ENCODE results near the gene THRAP3. TPM values are rescaled to one million over a fixed set of nuclear protein-coding genes. Genes with fewer than 3 reads are reported as not detected.

Gene THRAP3
- total RNA-seq, 1 experiment from 2014 or later, result 143 TPM

- intact Hi-C loops (cut with micrococcal nuclease; ENCODE audit: unreplicated experiment), result no loop called here
- Histone ChIP-seq H3K36me3 (ENCODE audit: low read depth) (peaks cover 11% of the 10 kb centered on the region), H3K9me3 (ENCODE audit: insufficient read depth, low read depth) (no peaks in the 10 kb centered on the region), H3K4me3 (no peak overlapping the region), H3K79me2 (ENCODE audit: low read depth) (peaks cover 42% of the 10 kb centered on the region), H3K4me1 (replicated peaks; ENCODE audit: insufficient read depth) (no peaks in the 10 kb centered on the region), H3K27me3 (ENCODE audit: insufficient read depth, low read depth) (no peaks in the 10 kb centered on the region), H3F3A (ENCODE audit: insufficient read depth, low read depth) (peaks cover 58% of the 10 kb centered on the region), H2AFZ (no peak overlapping the region), H3K9me2 (ENCODE audit: insufficient read depth) (no peaks in the 10 kb centered on the region), H3K27ac (peak overlapping the region; percentile 31; the same call in 1 of the 2 replicates), H4K20me1 (ENCODE audit: insufficient read depth) (peaks cover 10% of the 10 kb centered on the region; the same call in 1 of the 2 replicates), H3K4me2 (no peak overlapping the region)
- DNase-seq, result no peak
- POLR2A ChIA-PET (ENCODE audit: unreplicated experiment), result no interaction called here
- no TSS peak for BruUV-seq (replicated peaks)
- CTCF ChIA-PET, result interaction anchor here (0.6 to 0.8 kb wide), 2 partner anchors 92 to 1592 kb away, joined by 3 read pairs; no protein-coding TSS in a partner anchor
- TF ChIP-seq CTCF (conservative IDR thresholded peaks at IDR 0.05) (no peak), EZH2 (IDR thresholded peaks at IDR 0.05; ENCODE audit: low read depth) (no peak)
Measured at GRCh38 chr1:36279789-36280296, 55.6 kb downstream of the THRAP3 start.

GRCh38 chr1:36284061-36284460 lies 59.8 kb downstream of the THRAP3 start:
- H3K79me2 ChIP-seq (ENCODE audit: low read depth), result peaks cover 55% of the 10 kb centered on the region
- CTCF ChIA-PET, result interaction anchor here (0.5 to 1.2 kb wide), 3 partner anchors 9 to 184 kb away, joined by 3 read pairs; no protein-coding TSS in a partner anchor
- no TSS peak for BruUV-seq (replicated peaks)
- no peaks in the 10 kb centered on the region for H3K4me1 ChIP-seq (replicated peaks; ENCODE audit: insufficient read depth)
- peak overlapping the region; percentile 35 for H3K27ac ChIP-seq
- POLR2A ChIA-PET (ENCODE audit: unreplicated experiment), result no interaction called here
- H3F3A ChIP-seq (ENCODE audit: insufficient read depth, low read depth), result peaks cover 54% of the 10 kb centered on the region
- H4K20me1 ChIP-seq (ENCODE audit: insufficient read depth), result peaks cover 11% of the 10 kb centered on the region; the same call in 1 of the 2 replicates
- DNase-seq, result no peak
- H3K36me3 ChIP-seq (ENCODE audit: low read depth), result peaks cover 30% of the 10 kb centered on the region
- intact Hi-C loops (cut with micrococcal nuclease; ENCODE audit: unreplicated experiment), result loop anchor here (2.0 kb wide), 1 partner anchor 59 kb away; the partner anchor contains the start of gene THRAP3
- H3K9me2 ChIP-seq (ENCODE audit: insufficient read depth), result no peaks in the 10 kb centered on the region
- H3K4me2 ChIP-seq, result no peak overlapping the region
- TF ChIP-seq CTCF (conservative IDR thresholded peaks at IDR 0.05), result no peak
- no peak for TF ChIP-seq EZH2 (IDR thresholded peaks at IDR 0.05; ENCODE audit: low read depth)
- no peak overlapping the region for H2AFZ ChIP-seq
- H3K27me3 ChIP-seq (ENCODE audit: insufficient read depth, low read depth), result no peaks in the 10 kb centered on the region
- H3K9me3 ChIP-seq (ENCODE audit: insufficient read depth, low read depth), result no peaks in the 10 kb centered on the region
- no peak overlapping the region for H3K4me3 ChIP-seq

GRCh38 chr1:36284517-36284916 lies 60.3 kb downstream of the THRAP3 start:
- no peaks in the 10 kb centered on the region for H3K27me3 ChIP-seq (ENCODE audit: insufficient read depth, low read depth)
- no peak overlapping the region for H2AFZ ChIP-seq
- intact Hi-C loops (cut with micrococcal nuclease; ENCODE audit: unreplicated experiment), result loop anchor here (2.0 kb wide), 1 partner anchor 60 kb away; the partner anchor contains the start of gene THRAP3
- no peaks in the 10 kb centered on the region for H3K4me1 ChIP-seq (replicated peaks; ENCODE audit: insufficient read depth)
- no peaks in the 10 kb centered on the region for H3K9me2 ChIP-seq (ENCODE audit: insufficient read depth)
- H3K4me3 ChIP-seq, result no peak overlapping the region
- POLR2A ChIA-PET (ENCODE audit: unreplicated experiment), result no interaction called here
- H3K9me3 ChIP-seq (ENCODE audit: insufficient read depth, low read depth), result no peaks in the 10 kb centered on the region
- no peak for DNase-seq
- H4K20me1 ChIP-seq (ENCODE audit: insufficient read depth), result peaks cover 9% of the 10 kb centered on the region; the same call in 1 of the 2 replicates
- peaks cover 50% of the 10 kb centered on the region for H3F3A ChIP-seq (ENCODE audit: insufficient read depth, low read depth)
- peaks cover 51% of the 10 kb centered on the region for H3K79me2 ChIP-seq (ENCODE audit: low read depth)
- no peak overlapping the region for H3K4me2 ChIP-seq
- no peak for TF ChIP-seq CTCF (conservative IDR thresholded peaks at IDR 0.05)
- TF ChIP-seq EZH2 (IDR thresholded peaks at IDR 0.05; ENCODE audit: low read depth), result no peak
- peaks cover 34% of the 10 kb centered on the region for H3K36me3 ChIP-seq (ENCODE audit: low read depth)
- CTCF ChIA-PET, result interaction anchor here (0.5 to 1.7 kb wide), 2 partner anchors 48 to 135 kb away, joined by 3 to 23 read pairs; partner anchors contain the start of gene TRAPPC3
- peak overlapping the region; percentile 35 for H3K27ac ChIP-seq
- BruUV-seq (replicated peaks), result no TSS peak
